Measurements from ENCODE around the gene BCAR3.
"Not testable (repeated sequence)": the region's sequence is repeated elsewhere in the genome, so short reads cannot be mapped to it uniquely, and the experiment has no call there.

BCAR3 gene

DNA sequence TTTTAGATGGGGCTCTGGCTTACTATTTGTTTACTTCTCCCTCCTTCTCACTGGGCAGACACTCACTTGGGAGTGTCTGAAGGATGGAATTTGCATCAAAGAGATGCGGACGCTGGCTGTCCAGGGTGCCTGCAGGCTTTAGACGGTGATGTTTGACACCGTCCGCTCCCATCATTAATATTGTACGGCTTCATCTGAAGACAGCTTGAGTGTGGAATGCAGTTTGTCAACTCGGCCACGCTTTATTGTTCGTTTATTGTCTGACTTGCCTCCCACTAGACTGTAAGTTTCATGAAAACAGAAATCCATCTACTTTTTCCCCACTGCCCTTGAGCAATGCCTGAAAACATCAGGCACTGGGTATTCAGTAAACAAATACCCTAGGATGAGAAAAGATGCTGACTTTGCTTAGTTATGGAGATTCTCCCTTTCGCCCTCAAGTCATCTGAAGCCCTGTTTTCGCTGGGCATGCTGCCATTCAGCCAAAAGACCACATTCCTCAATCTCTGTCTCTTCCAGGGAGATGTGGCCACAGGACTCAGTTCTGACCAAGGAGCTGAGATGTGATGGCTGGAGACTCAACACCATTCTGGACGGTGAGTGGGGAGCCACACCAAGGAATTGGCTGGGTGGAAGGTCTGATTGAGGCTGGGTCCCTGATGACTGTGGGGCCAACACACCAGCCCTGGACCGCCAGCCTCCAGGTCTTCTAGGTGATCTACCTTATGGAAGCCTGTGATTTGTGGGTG, 87.6 kb downstream of the BCAR3 start:
- DNase-seq = no peak

DNA sequence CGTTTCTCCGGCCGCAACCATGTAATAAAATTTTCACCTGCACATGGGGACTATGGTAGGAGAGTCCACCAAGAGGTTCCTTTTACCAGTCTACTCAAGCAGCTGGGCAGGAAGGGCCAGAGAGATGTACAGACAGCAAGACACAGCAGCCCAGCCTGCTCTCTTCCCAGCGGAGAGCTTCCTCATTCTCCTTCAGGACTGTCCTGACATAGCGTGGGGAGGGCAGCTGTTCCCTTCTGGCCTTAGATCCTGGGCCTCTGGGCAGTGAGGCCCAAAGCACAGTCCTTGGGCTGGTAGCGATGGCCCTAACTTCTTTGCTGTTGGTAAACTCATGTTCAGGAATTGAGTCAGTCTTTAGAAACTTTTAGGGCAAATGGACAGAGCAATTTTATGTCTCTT, 89.1 kb downstream of the BCAR3 start:
- no peak for DNase-seq

DNA sequence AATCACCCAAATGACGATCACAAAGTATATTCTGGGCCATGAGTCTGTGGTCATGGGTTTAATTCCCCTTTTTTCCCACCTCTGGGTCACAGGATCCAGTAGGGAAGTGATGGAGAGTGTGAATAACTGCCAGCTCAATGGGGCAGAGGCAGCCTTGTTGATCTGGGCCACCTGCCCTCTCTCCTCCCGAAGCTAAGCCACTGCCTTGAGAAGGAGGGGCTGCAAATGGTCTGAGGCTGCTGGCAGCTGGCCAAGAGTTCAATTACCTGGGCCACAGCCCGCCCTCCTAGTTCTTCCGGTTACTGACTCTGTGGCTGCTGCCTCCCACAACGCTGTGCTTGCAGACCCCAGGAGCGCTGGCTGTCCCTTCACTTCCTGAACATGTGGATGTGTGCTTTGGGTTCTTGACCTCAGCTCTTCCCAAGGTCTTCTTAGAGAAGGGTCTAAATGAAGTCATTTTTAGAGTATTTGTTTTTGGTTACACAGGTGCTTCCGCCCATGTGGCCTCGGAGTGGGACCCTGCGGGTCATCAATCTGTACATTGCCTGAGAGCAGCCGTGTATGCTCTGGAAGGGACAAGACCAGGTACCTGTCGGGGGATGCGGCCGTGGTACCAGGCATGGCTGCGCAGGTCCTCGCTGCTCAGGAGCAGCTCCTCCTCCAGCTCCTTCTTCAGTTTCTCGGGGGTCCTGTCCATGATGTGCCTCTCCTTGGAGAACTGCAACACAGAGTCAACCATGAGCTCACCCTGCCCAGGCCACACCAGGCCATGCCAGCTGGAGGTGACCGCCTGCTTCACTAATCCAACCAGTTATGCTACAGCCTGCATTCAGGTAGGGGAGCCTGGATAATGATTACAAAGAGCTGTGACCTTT, 89.7 kb downstream of the BCAR3 start:
- DNase-seq = no peak

GRCh38 chr1:93591291-93591675, 90.4 kb downstream of the BCAR3 start:
- not testable (repeated sequence) for DNase-seq

GRCh38 chr1:93588955-93589354, 92.7 kb downstream of the BCAR3 start:
- DNase-seq = no peak

GRCh38 chr1:93588206-93588605, 93.4 kb downstream of the BCAR3 start:
- DNase-seq = no peak

- DNase-seq = no peak
Measured at GRCh38 chr1:93587354-93587753, 94.3 kb downstream of the BCAR3 start.

DNA sequence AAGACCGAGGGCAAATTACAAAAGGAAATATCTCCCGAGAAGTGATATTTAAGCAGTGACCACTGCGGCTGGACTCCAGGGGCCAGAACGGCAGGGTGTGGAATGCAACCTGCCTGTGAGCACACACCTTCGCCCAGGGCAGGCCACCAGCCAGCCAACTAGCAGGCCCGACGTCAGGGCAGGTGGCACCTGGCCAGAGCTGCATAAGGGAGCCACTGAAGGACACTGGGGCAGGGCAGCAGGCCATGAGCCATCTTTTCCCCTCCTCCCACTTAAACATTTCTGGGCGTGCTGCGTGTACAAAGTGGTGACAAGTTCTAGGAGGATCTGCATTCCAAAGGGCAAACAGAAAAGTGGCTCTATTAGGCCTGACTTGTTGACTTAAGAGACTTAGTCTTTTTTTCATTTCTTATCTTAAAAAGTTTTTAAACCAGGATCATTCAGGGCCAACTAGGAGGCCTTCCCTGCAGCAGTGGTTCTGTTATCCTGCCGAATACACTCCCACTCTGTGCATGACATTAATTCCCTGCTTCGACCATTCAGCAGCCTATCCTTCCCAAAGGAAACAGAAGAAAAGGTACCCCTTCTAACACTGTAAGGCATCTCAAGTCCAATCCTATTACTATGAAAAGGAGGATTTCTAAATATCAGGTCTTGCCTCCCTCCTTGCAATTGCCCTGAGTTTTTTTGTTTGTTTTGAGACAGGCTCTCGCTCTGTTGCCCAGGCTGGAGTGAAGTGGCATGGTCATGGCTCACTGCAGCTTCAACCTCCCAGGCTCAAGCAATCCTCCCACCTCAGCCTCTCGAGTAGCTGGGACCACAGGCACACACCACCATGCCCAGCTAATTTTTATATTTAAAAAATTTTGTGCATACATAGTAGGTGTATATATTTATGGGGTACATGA, 96.3 kb downstream of the BCAR3 start:
- DNase-seq = no peak

DNA sequence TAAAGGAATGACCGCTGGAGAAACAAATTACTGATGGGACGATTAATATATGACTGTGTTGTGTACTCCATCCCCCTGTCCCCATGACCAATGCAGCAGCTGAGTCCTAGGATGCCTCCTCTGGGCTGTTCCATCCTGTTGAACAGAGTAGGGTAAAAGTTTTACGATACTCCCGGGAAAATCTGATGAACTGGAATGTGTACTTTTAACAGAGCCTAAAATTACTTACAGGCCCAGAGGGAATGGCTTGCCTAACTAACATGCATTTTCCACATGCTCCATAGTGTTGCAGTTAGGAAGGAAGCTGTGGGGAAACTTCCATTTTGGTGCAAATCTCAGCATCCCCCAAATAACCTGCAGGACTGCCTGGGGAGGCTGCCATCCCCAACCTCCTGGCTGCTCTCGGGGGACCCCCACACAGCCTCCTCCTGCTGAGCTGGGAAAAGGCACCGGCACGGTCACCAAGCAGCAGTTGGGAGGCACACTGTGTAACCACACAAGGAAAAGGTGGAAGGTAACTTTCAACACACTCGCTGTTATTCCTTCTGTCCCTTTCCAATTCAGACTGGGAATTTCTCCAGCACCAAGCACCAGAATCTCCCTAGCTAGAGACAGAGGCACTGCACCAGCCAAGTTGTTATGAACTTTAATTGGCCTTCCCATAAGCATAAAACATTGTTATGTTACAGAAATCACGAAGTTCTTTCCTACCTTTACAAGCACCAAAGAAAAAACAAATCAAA, 97.2 kb downstream of the BCAR3 start:
- peak; percentile 77 for DNase-seq

GRCh38 chr1:93581917-93582850, 99.5 kb downstream of the BCAR3 start:
- no peak for DNase-seq

DNA sequence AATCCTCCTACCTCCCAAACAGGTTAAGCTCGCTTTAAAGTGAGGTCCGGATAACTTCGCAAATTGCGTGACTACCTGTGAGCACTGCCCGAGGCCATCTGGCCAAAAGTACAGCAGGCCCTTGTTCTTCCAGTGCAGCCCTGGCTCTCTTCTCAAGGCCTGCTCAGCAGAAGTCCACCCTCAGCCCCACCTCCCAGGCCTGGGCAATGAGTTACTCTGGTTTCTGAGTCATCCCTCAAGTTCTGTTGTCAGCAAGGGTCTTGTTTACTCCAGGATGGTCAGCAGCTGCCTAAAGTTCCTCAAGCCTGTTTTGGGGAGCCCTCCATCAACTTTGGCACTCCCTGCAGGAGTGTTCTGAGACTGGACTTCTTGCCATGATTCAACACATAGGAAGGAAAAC, 101.7 kb downstream of the BCAR3 start:
- DNase-seq = peak; percentile 63

- no peak for DNase-seq
Measured at GRCh38 chr1:93578911-93579825, 102.5 kb downstream of the BCAR3 start.

GRCh38 chr1:93578433-93578830, 103.2 kb downstream of the BCAR3 start:
- no peak for DNase-seq

DNA sequence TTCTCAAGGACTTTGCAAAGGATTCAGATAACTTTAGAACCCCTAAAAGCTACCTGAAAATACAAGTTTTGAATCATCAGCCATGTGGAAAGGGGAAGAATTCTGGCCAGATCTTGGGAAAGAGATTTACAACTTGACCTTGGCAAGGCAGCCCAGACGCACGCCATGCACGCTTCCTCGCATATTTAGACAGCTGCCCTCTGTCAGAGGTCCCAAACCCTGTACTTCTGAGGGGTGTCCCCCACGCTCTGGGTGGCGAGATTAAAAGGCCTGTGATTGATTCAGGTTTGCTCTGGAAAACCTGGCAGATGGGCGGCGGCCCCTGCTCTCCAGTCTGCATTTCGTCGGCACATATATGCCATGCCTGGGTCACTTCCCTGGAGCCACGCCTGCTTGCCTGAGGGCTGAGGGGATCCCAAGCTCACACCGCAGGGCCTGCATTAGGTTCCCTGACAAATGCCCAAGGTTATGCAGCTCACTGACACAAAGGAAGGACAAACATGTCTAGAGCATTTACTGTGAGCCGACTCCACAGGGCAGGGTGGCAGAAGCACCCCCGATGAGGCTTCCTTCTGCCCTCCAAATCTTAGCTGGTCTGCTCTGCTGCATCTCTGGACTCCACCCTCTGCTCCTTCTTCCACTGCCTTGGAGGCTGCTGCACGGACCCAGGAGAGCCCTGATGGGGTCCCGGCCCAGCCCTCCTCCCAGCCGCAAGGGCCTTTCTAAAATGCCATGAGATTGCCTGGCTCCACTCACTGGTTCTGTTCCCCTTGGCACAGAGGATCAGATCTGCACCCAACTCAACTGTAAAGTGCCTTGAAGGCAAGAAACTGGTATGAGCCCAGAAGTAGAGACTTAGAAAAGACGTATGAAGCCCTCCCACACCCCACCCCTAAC, 103.9 kb downstream of the BCAR3 start:
- DNase-seq = no peak

GRCh38 chr1:93576746-93577145, 104.9 kb downstream of the BCAR3 start:
- no peak for DNase-seq

- peak; percentile 73 for DNase-seq
Measured at GRCh38 chr1:93576346-93576745, 105.3 kb downstream of the BCAR3 start.

GRCh38 chr1:93575621-93576284, 105.9 kb downstream of the BCAR3 start:
- DNase-seq = peak; percentile 41

DNA sequence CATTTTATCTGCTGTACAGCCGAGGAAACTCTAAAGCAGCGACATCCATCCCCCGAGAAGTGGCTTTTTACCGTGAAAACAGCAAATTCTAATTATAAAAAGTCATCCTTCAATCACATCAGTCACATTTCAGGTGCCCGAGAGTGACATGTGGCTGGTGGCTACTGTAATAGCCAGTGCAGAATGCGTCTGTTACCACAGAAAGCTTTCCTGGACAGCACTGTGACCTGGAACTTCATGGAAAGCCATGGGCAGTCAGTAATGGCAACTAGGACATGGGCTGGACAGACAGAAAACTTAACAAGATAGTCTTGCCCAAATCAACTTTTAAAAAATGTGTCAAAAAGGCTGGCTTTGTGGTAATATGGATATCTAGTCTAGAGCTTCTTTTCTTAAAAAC, 106.6 kb downstream of the BCAR3 start:
- no peak for DNase-seq

Measured in fibroblast of skin of right quadriceps (primary cell).